Nucleus accumbens (tissue), 56 donors: ENCODE data around the gene SERPINA1.

Experiments
- DNase-seq, 56 donors: peaks; one replicate each; lab custom pipeline; 2025; lab: John Stamatoyannopoulos, UW

SERPINA1 gene

GRCh38 chr14:94330432-94330831 lies 58.0 kb downstream of the SERPINA1 start:
- DNase-seq = no peak

- no peak for DNase-seq
These were observed 58.5 kb downstream of the SERPINA1 start for GRCh38 chr14:94329857-94330256.

GRCh38 chr14:94328196-94328595 lies 60.2 kb downstream of the SERPINA1 start:
- DNase-seq = no peak
